ENCODE measurements around the gene GRM1. TPM values are rescaled to one million over a fixed set of nuclear protein-coding genes. Genes with fewer than 3 reads are reported as not detected.

GRM1 gene
- total RNA-seq, 4 donors from 2014 or later: not detected

DNA sequence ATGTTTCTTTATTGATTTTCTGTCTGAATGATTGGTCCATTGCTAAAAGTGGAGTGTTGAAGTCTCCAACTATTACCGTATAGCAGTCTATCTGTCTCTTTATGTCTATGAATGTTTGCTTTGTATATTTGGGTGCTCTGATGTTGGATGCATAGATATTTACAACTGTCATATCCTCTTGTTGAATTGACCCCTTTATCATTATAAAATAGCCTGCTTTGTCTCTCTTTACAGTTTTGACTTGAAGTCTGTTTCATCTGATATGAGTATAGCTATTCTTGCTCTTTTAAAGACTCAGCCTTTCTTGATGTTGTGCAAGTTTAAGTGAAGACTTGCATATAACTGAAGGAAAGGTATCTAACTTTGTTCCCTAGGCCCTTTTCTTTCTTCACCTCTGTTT lies 341.0 kb downstream of the GRM1 start:
- 69 to 77% methylated on average over 1 of the region's 1 CpG for WGBS, 2 donors
- no peak for DNase-seq

DNA sequence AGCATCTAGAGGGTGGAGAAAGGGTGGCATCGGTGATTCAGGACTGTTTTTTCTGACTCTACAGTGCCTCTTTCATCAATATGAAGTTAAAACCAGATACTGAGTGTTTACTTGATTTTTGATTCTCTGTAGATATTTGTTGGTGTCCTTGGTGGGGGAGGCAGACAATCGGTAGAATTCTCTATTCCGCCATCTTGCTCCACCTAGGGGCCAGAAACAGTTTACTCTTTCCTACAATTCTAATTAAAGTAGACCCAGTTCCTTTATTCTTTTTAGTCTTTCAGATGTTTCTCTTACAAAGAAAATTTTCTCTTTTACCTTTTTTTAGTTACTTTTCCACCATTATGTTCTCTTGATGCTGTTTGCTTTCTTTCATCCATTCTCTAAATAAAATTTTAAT lies 352.6 kb downstream of the GRM1 start:
- TF ChIP-seq POLR2A (IDR thresholded peaks at IDR 0.05): no peak
- TF ChIP-seq, protein P1, sequence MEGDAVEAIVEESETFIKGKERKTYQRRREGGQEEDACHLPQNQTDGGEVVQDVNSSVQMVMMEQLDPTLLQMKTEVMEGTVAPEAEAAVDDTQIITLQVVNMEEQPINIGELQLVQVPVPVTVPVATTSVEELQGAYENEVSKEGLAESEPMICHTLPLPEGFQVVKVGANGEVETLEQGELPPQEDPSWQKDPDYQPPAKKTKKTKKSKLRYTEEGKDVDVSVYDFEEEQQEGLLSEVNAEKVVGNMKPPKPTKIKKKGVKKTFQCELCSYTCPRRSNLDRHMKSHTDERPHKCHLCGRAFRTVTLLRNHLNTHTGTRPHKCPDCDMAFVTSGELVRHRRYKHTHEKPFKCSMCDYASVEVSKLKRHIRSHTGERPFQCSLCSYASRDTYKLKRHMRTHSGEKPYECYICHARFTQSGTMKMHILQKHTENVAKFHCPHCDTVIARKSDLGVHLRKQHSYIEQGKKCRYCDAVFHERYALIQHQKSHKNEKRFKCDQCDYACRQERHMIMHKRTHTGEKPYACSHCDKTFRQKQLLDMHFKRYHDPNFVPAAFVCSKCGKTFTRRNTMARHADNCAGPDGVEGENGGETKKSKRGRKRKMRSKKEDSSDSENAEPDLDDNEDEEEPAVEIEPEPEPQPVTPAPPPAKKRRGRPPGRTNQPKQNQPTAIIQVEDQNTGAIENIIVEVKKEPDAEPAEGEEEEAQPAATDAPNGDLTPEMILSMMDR (IDR thresholded peaks at IDR 0.05): no peak
- Histone ChIP-seq H3K27ac (no peak overlapping the region), H3K27me3 (no peaks in the 10 kb centered on the region), H3K4me1 (no peaks in the 10 kb centered on the region), H3K36me3 (no peaks in the 10 kb centered on the region), H3K9me3 (no peaks in the 10 kb centered on the region), H3K4me3 (no peak overlapping the region)
- intact Hi-C loops (cut with DNase I): no loop called here
- 86 to 90% methylated on average over 3 of the region's 3 CpGs for WGBS, 2 donors
- DNase-seq: no peak

More for the DNA sequence above, 341.0 kb downstream of the GRM1 start:
- H3K4me3 ChIP-seq: no peak overlapping the region
- H3K27me3 ChIP-seq: no peaks in the 10 kb centered on the region
- H3K4me1 ChIP-seq: no peaks in the 10 kb centered on the region
- H3K9me3 ChIP-seq: no peaks in the 10 kb centered on the region
- H3K27ac ChIP-seq: no peak overlapping the region
- no peaks in the 10 kb centered on the region for H3K36me3 ChIP-seq
- intact Hi-C loops (cut with DNase I): no loop called here
- no peak for TF ChIP-seq POLR2A (IDR thresholded peaks at IDR 0.05)
- TF ChIP-seq, protein P1 (IDR thresholded peaks at IDR 0.05): no peak

DNA sequence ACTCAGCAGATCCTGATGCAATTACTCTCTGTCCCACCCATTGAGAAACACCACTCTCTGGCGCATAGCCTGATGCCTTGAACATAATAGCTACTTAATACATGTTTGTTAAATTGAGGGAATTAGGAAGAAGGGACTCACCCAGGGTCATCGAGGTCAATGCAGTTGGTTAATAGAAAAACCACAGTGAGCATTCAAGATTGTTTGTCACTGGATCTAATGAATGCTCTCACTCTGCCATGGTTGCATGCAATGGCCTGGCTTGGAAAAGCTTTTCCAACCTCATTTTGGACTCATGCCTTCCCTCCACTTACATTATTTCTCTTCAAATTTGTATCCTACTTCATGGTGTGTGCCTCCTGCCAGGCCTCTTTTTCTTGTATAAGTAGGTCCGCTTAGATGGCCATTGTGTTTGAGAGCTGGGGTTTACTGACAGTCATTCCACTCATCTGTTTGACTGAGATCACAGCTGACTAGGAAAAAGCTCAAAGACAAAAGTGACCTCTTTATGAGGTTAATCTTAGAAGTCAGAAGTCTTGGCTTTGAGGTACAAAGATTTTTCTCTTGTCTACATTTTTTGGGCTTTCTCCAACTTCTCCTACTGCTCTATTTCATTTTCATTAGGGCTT lies 360.0 kb downstream of the GRM1 start:
- 71 to 89% methylated on average over 3 of the region's 3 CpGs for WGBS, 2 donors
- intact Hi-C loops (cut with DNase I): no loop called here
- TF ChIP-seq, protein P1 (IDR thresholded peaks at IDR 0.05): no peak
- TF ChIP-seq POLR2A (IDR thresholded peaks at IDR 0.05): no peak
- H3K36me3 ChIP-seq: no peaks in the 10 kb centered on the region
- H3K4me1 ChIP-seq: no peaks in the 10 kb centered on the region
- DNase-seq: no peak
- H3K9me3 ChIP-seq: no peaks in the 10 kb centered on the region
- H3K4me3 ChIP-seq: no peak overlapping the region
- H3K27ac ChIP-seq: no peak overlapping the region
- H3K27me3 ChIP-seq: no peaks in the 10 kb centered on the region

DNA sequence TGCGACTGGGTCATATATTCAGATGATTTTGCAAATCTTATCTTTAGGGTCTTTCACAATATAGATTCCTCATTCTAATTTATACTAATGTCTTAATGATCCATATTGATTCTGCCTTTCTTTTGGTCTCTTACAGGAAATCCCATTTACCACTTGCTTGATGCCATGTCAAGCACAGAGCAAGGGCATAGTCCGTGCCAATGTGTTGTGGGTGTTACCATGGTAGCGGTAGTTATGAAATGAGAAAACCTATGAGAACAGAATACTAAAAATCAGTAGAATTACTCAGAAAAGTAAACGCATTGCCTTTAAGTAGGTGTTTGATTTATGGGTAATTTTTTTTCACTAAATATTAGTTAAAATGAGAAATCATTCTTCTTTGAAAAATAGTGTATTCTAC lies 360.9 kb downstream of the GRM1 start:
- WGBS, 2 donors: 63 to 84% methylated on average over 4 of the region's 4 CpGs
- no peak for TF ChIP-seq POLR2A (IDR thresholded peaks at IDR 0.05)
- TF ChIP-seq, protein P1 (IDR thresholded peaks at IDR 0.05): no peak
- intact Hi-C loops (cut with DNase I): no loop called here

DNA sequence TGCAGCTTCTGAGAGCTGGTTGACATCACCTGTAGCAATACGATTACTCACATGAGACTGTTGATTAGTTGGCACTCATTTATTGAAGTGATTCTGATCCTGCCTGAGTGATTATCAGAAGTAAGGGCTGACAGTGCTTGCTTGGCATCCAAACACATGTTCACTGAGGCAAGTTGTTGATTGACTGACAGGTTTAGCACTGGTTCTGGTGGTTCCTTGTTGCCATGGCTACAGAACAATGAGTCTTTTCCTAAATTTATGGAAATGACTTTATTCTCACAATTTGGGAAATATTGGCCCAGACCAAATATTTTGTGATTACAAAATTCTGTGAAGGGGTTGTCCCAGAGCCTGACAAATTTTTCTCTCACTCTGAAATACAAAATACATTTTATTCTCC lies 368.8 kb downstream of the GRM1 start:
- Histone ChIP-seq H3K27ac (no peak overlapping the region), H3K4me1 (no peaks in the 10 kb centered on the region), H3K27me3 (no peaks in the 10 kb centered on the region), H3K36me3 (no peaks in the 10 kb centered on the region), H3K4me3 (no peak overlapping the region), H3K9me3 (no peaks in the 10 kb centered on the region)
- TF ChIP-seq POLR2A (IDR thresholded peaks at IDR 0.05): no peak
- TF ChIP-seq, protein P1 (IDR thresholded peaks at IDR 0.05): no peak
- no peak for DNase-seq
- WGBS, 2 donors: 59 to 84% methylated on average over 1 of the region's 1 CpG
- intact Hi-C loops (cut with DNase I): no loop called here

More for the DNA sequence above, 360.9 kb downstream of the GRM1 start:
- Histone ChIP-seq H3K4me3 (no peak overlapping the region), H3K27me3 (no peaks in the 10 kb centered on the region), H3K9me3 (no peaks in the 10 kb centered on the region), H3K4me1 (no peaks in the 10 kb centered on the region), H3K36me3 (no peaks in the 10 kb centered on the region), H3K27ac (no peak overlapping the region)
- no peak for DNase-seq

Data from esophagus squamous epithelium (tissue), 5 donors.